HepG2 (cell line): ENCODE results near the gene MTSS2. TPM values are rescaled to one million over a fixed set of nuclear protein-coding genes. Genes with fewer than 3 reads are reported as not detected.

ENCODE experiments used
- HDAC1 ChIP-seq: sonication (generic); formaldehyde crosslinking; IDR thresholded peaks from 2 replicates; pipeline ENCODE4 v1.5.1; 2020; ENCODE audit warnings: mild to moderate bottlenecking, missing genetic modification reagents
- IKZF4 ChIP-seq: sonication (generic); formaldehyde crosslinking; IDR thresholded peaks from 2 replicates; pipeline ENCODE4 v1.5.1; 2020; ENCODE audit warnings: borderline replicate concordance, mild to moderate bottlenecking, low read depth, missing genetic modification reagents; ENCODE audit errors: not compliant biosample characterization
- KDM5A ChIP-seq: fragments of 200-600 bp; sonication (generic); IDR thresholded peaks from 2 replicates; pipeline ENCODE4 v1.7.0; 2018; ENCODE audit warnings: antibody characterized with exemption, mild to moderate bottlenecking, low read length, borderline replicate concordance
- KLF11 ChIP-seq: IDR thresholded peaks from 2 replicates; pipeline ENCODE4 v1.6.1; 2016; ENCODE audit warnings: missing compliant biosample characterization
- NR2F2 ChIP-seq: IDR thresholded peaks from 2 replicates; pipeline ENCODE4 v1.6.1; 2012; ENCODE audit warnings: low read depth, inconsistent platforms, borderline replicate concordance
- POGZ ChIP-seq: sonication (generic); formaldehyde crosslinking; IDR thresholded peaks from 2 replicates; pipeline ENCODE4 v1.4.0; 2020; ENCODE audit warnings: mild to moderate bottlenecking, missing genetic modification reagents
- RAD21 ChIP-seq: fragments of 450-650 bp; formaldehyde crosslinking; IDR thresholded peaks from 2 replicates; pipeline ENCODE4 v1.5.0; 2020; ENCODE audit warnings: mild to moderate bottlenecking
- ZBTB39 ChIP-seq: sonication (generic); formaldehyde crosslinking; IDR thresholded peaks from 2 replicates; pipeline ENCODE4 v1.5.0; 2020; ENCODE audit warnings: missing genetic modification reagents
- ZFY ChIP-seq: sonication (generic); formaldehyde crosslinking; IDR thresholded peaks from 2 replicates; pipeline ENCODE4 v1.4.0; 2020; ENCODE audit warnings: missing genetic modification reagents
- ZIK1 ChIP-seq: sonication (generic); formaldehyde crosslinking; IDR thresholded peaks from 2 replicates; pipeline ENCODE4 v1.5.0; 2020; ENCODE audit warnings: mild to moderate bottlenecking, low read depth, missing genetic modification reagents, borderline replicate concordance
- ZNF543 ChIP-seq: sonication (generic); formaldehyde crosslinking; IDR thresholded peaks from 2 replicates; pipeline ENCODE4 v1.4.0; 2020; ENCODE audit warnings: mild to moderate bottlenecking, missing genetic modification reagents
- ZNF724P ChIP-seq: sonication (generic); formaldehyde crosslinking; IDR thresholded peaks from 2 replicates; pipeline ENCODE4 v1.8.0; 2022; ENCODE audit warnings: missing genetic modification reagents, borderline replicate concordance
- polyA plus RNA-seq, 8 experiments: library from polyadenylated mRNA; depleted of rRNA in 3 of 8; stranded (reverse) in 7 of 8; unstranded in 1 of 8; fragments of >200 nt; fragmentation: Illumina TruSeq in 4 of 8; extraction: Trizol in 4 of 8; gene quantifications; 2 replicates each; pipeline versions ENCODE4 v1.2.1 to v1.2.3, GENCODE V29; 2011 to 2016; ENCODE audit warnings: low read depth in 4 of 8, missing spikeins in 1 of 8, mixed read lengths in 1 of 8; ENCODE audit not compliant: insufficient read depth in 1 of 8
- total RNA-seq, 5 experiments: library from RNA; depleted of rRNA; stranded (reverse); fragments of >200 nt; fragmentation: Illumina TruSeq; extraction: Trizol; gene quantifications; 2 replicates each; pipeline ENCODE4 v1.2.3, GENCODE V29; 2016; ENCODE audit warnings: low read depth in 1 of 5
- TF ChIP-seq, protein P1 (sequence below): sonication (generic); formaldehyde crosslinking; IDR thresholded peaks from 2 replicates; pipeline ENCODE4 v1.4.0; 2020; ENCODE audit warnings: missing genetic modification reagents
- TF ChIP-seq, protein P2 (sequence below): sonication (generic); formaldehyde crosslinking; IDR thresholded peaks from 2 replicates; pipeline ENCODE4 v1.5.1; 2020; ENCODE audit warnings: mild to moderate bottlenecking, missing genetic modification reagents, moderate library complexity
- TF ChIP-seq, protein P3 (sequence below): sonication (generic); formaldehyde crosslinking; IDR thresholded peaks from 2 replicates; pipeline ENCODE4 v1.5.0; 2020; ENCODE audit warnings: mild to moderate bottlenecking, missing genetic modification reagents, borderline replicate concordance

Gene MTSS2
- total and polyA plus RNA-seq, 2 of the 13 experiments (the other 11 are each of a cell fraction or from before 2014, with no cell fraction given), result 132 to 242 TPM

DNA sequence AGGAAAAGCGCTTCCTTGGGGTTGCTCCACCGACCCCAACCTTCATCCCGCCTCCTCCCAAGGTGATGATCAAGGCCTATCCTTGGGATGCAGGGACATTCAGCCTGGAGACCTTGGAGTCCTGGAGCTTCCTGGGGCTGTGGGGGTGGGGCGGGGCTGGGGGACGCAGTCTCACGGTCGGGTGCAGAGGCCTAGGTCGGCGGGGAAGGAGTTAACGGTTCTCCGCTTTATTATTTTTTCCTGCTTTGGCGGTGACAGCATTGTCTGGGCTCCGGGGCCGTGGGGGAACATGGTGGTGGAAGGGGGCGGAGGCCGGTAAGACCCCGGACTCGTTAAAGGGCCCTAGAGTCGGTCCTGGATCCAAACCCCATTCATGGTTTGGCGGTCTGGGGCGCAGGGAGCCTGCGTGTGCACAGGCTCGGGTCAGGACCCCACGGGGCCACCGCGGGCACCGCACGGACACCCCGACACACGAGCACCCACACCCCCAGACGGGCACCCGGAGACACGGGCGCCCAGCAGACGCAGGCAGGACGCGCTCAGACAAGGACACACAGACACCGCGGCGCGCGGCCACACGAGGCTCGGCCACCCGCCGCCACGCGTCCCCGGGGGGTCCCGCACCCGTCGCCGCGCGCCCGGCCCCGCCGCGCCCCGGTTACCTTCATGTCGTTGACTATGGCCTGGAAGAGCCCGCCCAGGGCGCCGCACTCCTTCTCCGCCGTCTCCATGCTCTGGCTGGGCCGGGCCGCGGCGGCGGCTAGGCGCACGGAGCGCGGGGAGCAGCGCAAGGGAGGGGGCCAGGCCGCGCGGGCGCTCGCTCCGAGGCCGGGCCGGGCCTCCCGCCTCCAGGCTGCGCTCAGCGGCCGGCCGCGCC lies 554 bp downstream of the MTSS2 start (continued):
- TF ChIP-seq, protein P1, sequence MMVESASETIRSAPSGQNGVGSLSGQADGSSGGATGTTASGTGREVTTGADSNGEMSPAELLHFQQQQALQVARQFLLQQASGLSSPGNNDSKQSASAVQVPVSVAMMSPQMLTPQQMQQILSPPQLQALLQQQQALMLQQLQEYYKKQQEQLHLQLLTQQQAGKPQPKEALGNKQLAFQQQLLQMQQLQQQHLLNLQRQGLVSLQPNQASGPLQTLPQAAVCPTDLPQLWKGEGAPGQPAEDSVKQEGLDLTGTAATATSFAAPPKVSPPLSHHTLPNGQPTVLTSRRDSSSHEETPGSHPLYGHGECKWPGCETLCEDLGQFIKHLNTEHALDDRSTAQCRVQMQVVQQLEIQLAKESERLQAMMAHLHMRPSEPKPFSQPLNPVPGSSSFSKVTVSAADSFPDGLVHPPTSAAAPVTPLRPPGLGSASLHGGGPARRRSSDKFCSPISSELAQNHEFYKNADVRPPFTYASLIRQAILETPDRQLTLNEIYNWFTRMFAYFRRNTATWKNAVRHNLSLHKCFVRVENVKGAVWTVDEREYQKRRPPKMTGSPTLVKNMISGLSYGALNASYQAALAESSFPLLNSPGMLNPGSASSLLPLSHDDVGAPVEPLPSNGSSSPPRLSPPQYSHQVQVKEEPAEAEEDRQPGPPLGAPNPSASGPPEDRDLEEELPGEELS (CRISPR knock-in tag), result 0 out of 2 replicates have a peak, but pooled peaks have one; percentile 19
- TF ChIP-seq POGZ (CRISPR knock-in tag) (no peak), ZFY (CRISPR knock-in tag) (peak; percentile 45), ZBTB39 (CRISPR knock-in tag) (no peak), IKZF4 (CRISPR knock-in tag) (no peak), HDAC1 (CRISPR knock-in tag) (peak; percentile 17; the same call in 1 of the 2 replicates), KDM5A (peak; percentile 9; the same call in 1 of the 2 replicates), ZIK1 (CRISPR knock-in tag) (no peak), RAD21 (CRISPR knock-in tag) (peak; percentile 41; the same call in 1 of the 2 replicates), ZNF724P (peak; percentile 80), ZNF543 (CRISPR knock-in tag) (peak; percentile 57; the same call in 1 of the 2 replicates), KLF11 (CRISPR knock-in tag) (no peak), NR2F2 (no peak)
- TF ChIP-seq, protein P2, sequence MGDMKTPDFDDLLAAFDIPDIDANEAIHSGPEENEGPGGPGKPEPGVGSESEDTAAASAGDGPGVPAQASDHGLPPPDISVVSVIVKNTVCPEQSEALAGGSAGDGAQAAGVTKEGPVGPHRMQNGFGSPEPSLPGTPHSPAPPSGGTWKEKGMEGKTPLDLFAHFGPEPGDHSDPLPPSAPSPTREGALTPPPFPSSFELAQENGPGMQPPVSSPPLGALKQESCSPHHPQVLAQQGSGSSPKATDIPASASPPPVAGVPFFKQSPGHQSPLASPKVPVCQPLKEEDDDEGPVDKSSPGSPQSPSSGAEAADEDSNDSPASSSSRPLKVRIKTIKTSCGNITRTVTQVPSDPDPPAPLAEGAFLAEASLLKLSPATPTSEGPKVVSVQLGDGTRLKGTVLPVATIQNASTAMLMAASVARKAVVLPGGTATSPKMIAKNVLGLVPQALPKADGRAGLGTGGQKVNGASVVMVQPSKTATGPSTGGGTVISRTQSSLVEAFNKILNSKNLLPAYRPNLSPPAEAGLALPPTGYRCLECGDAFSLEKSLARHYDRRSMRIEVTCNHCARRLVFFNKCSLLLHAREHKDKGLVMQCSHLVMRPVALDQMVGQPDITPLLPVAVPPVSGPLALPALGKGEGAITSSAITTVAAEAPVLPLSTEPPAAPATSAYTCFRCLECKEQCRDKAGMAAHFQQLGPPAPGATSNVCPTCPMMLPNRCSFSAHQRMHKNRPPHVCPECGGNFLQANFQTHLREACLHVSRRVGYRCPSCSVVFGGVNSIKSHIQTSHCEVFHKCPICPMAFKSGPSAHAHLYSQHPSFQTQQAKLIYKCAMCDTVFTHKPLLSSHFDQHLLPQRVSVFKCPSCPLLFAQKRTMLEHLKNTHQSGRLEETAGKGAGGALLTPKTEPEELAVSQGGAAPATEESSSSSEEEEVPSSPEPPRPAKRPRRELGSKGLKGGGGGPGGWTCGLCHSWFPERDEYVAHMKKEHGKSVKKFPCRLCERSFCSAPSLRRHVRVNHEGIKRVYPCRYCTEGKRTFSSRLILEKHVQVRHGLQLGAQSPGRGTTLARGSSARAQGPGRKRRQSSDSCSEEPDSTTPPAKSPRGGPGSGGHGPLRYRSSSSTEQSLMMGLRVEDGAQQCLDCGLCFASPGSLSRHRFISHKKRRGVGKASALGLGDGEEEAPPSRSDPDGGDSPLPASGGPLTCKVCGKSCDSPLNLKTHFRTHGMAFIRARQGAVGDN (CRISPR knock-in tag), result peak; percentile 21; the same call in 1 of the 2 replicates
- TF ChIP-seq, protein P3, sequence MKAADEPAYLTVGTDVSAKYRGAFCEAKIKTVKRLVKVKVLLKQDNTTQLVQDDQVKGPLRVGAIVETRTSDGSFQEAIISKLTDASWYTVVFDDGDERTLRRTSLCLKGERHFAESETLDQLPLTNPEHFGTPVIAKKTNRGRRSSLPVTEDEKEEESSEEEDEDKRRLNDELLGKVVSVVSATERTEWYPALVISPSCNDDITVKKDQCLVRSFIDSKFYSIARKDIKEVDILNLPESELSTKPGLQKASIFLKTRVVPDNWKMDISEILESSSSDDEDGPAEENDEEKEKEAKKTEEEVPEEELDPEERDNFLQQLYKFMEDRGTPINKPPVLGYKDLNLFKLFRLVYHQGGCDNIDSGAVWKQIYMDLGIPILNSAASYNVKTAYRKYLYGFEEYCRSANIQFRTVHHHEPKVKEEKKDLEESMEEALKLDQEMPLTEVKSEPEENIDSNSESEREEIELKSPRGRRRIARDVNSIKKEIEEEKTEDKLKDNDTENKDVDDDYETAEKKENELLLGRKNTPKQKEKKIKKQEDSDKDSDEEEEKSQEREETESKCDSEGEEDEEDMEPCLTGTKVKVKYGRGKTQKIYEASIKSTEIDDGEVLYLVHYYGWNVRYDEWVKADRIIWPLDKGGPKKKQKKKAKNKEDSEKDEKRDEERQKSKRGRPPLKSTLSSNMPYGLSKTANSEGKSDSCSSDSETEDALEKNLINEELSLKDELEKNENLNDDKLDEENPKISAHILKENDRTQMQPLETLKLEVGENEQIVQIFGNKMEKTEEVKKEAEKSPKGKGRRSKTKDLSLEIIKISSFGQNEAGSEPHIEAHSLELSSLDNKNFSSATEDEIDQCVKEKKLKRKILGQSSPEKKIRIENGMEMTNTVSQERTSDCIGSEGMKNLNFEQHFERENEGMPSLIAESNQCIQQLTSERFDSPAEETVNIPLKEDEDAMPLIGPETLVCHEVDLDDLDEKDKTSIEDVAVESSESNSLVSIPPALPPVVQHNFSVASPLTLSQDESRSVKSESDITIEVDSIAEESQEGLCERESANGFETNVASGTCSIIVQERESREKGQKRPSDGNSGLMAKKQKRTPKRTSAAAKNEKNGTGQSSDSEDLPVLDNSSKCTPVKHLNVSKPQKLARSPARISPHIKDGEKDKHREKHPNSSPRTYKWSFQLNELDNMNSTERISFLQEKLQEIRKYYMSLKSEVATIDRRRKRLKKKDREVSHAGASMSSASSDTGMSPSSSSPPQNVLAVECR (CRISPR knock-in tag), result peak; percentile 61; the same call in 1 of the 2 replicates
